ENCODE measurements around the gene PKD1.
"Not testable (repeated sequence)": the region's sequence is repeated elsewhere in the genome, so short reads cannot be mapped to it uniquely, and the experiment has no call there.

GRCh38 chr16:2111009-2111353 is 24.7 kb downstream of the PKD1 start:
- TF ChIP-seq CTCF (IDR thresholded peaks at IDR 0.05; ENCODE audit: poor library complexity); EZH2phosphoT487 (IDR thresholded peaks at IDR 0.05; ENCODE audit: low read depth, severe bottlenecking, unreplicated experiment); EZH2 (IDR thresholded peaks at IDR 0.05; ENCODE audit: borderline replicate concordance): not testable (repeated sequence)
